OCI-LY3 (cell line): ENCODE data around the gene GNAI3.

ENCODE experiments used
- H2AFZ ChIP-seq: fragments of 200-600, 300-600 bp; shearing (Covaris generic); 2 replicates; pipeline ENCODE4 v1.6.0; 2014; ENCODE audit warnings: antibody characterized with exemption, low read depth, low read length
- H3K27ac ChIP-seq: fragments of 200-600, 300-600 bp; sonication (generic); 2 replicates; pipeline ENCODE4 v1.5.1; 2014; ENCODE audit warnings: mild to moderate bottlenecking, low read length, moderate library complexity, mixed read lengths
- H3K27me3 ChIP-seq: fragments of 200-600, 300-600 bp; sonication (generic); 2 replicates; pipeline ENCODE4 v1.6.1; 2014; ENCODE audit warnings: low read depth, low read length, mixed read lengths
- H3K36me3 ChIP-seq: fragments of 200-600, 300-600 bp; sonication (generic); replicated peaks from 2 replicates; pipeline ENCODE3; 2014; ENCODE audit warnings: low read depth, low read length, mixed read lengths
- H3K4me1 ChIP-seq: fragments of 300-600, 200-600 bp; sonication (generic); 2 replicates; pipeline ENCODE4 v1.6.1; 2014; ENCODE audit warnings: low read length, mixed read lengths
- H3K4me2 ChIP-seq: fragments of 200-600, 300-600 bp; sonication (generic); 2 replicates; pipeline ENCODE4 v1.6.1; 2014; ENCODE audit warnings: low read length, mixed read lengths
- H3K4me3 ChIP-seq: fragments of 300-600, 200-600 bp; sonication (generic); 2 replicates; pipeline ENCODE4 v1.5.1; 2014; ENCODE audit warnings: antibody characterized with exemption, mild to moderate bottlenecking, low read length, moderate library complexity
- H3K79me2 ChIP-seq: fragments of 300-600, 200-600 bp; shearing (Covaris generic); 2 replicates; pipeline ENCODE4 v1.6.1; 2014; ENCODE audit warnings: mild to moderate bottlenecking, low read length, mixed read lengths
- H3K9ac ChIP-seq: fragments of 300-600, 200-600 bp; shearing (Covaris generic); 2 replicates; pipeline ENCODE4 v1.6.0; 2014; ENCODE audit warnings: mild to moderate bottlenecking, low read length, moderate library complexity
- H3K9me3 ChIP-seq: fragments of 200-600, 300-600 bp; shearing (Covaris generic); 2 replicates; pipeline ENCODE4 v1.6.1; 2014; ENCODE audit warnings: low read length, mixed read lengths; ENCODE audit not compliant: insufficient read depth
- H4K20me1 ChIP-seq: fragments of 200-600, 300-600 bp; sonication (generic); 2 replicates; pipeline ENCODE4 v1.6.1; 2016; ENCODE audit warnings: low read length, mixed read lengths; ENCODE audit not compliant: insufficient read depth
- EZH2phosphoT487 ChIP-seq: fragments of 200-600 bp; shearing (Covaris generic); IDR thresholded peaks from 2 replicates; pipeline ENCODE4 v1.6.1; 2018; ENCODE audit warnings: antibody characterized with exemption, mixed run types, low read depth
- TF ChIP-seq, protein P1 (sequence below): fragments of 200-600, 300-600 bp; sonication (generic); IDR thresholded peaks from 2 replicates; pipeline ENCODE4 v1.5.1; 2014; ENCODE audit warnings: antibody characterized with exemption, low read length, low read depth

GNAI3 gene

DNA sequence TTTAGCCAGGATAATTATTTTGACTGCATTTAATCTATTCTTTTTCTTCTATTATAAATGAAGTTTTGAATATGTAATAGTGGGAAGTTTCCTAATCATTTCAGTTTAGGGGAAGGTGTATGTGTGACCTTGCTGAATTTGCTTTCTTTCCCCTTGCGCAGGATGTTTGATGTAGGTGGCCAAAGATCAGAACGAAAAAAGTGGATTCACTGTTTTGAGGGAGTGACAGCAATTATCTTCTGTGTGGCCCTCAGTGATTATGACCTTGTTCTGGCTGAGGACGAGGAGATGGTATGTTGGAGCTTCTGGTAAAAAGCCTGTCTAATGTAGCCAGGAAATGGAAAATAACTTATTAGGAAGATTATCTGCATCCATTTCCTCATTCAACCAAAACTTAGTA lies 37.6 kb downstream of the GNAI3 start:
- Histone ChIP-seq H3K9ac (no peak overlapping the region), H3K79me2 (no peaks in the 10 kb centered on the region), H3K4me2 (no peak overlapping the region), H3K9me3 (no peaks in the 10 kb centered on the region), H3K4me3 (no peak overlapping the region), H3K4me1 (no peaks in the 10 kb centered on the region), H4K20me1 (no peaks in the 10 kb centered on the region), H3K36me3 (peaks cover 30% of the 10 kb centered on the region), H3K27ac (no peak overlapping the region), H3K27me3 (no peaks in the 10 kb centered on the region), H2AFZ (no peak overlapping the region)
- TF ChIP-seq, protein P1, sequence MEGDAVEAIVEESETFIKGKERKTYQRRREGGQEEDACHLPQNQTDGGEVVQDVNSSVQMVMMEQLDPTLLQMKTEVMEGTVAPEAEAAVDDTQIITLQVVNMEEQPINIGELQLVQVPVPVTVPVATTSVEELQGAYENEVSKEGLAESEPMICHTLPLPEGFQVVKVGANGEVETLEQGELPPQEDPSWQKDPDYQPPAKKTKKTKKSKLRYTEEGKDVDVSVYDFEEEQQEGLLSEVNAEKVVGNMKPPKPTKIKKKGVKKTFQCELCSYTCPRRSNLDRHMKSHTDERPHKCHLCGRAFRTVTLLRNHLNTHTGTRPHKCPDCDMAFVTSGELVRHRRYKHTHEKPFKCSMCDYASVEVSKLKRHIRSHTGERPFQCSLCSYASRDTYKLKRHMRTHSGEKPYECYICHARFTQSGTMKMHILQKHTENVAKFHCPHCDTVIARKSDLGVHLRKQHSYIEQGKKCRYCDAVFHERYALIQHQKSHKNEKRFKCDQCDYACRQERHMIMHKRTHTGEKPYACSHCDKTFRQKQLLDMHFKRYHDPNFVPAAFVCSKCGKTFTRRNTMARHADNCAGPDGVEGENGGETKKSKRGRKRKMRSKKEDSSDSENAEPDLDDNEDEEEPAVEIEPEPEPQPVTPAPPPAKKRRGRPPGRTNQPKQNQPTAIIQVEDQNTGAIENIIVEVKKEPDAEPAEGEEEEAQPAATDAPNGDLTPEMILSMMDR, result no peak
- TF ChIP-seq EZH2phosphoT487, result no peak

DNA sequence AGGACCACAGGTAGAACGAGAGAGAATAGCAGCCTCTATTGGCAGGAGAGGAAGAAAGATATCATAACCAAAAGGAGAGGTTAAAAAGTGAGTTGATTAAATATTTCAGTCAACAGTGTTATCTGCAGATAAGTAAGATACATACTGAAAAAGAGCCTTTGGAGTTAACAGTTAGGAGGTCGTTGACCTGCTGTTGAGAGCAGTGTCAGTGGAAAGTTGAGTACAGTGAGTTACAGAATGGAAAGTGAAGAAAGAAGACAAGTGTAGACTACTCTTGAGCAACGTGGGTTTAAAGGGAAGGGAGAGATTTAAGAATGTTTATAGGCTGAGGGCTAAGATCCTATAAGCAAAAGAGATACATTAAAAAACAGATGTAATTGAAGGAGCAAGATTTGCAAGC lies 40.8 kb downstream of the GNAI3 start:
- Histone ChIP-seq H2AFZ (no peak overlapping the region), H3K36me3 (peaks cover 25% of the 10 kb centered on the region), H4K20me1 (no peaks in the 10 kb centered on the region), H3K27me3 (no peaks in the 10 kb centered on the region), H3K9me3 (no peaks in the 10 kb centered on the region), H3K4me2 (no peak overlapping the region), H3K79me2 (no peaks in the 10 kb centered on the region), H3K9ac (no peak overlapping the region), H3K4me3 (no peak overlapping the region), H3K27ac (no peak overlapping the region), H3K4me1 (no peaks in the 10 kb centered on the region)
- TF ChIP-seq, protein P1, result no peak
- no peak for TF ChIP-seq EZH2phosphoT487

DNA sequence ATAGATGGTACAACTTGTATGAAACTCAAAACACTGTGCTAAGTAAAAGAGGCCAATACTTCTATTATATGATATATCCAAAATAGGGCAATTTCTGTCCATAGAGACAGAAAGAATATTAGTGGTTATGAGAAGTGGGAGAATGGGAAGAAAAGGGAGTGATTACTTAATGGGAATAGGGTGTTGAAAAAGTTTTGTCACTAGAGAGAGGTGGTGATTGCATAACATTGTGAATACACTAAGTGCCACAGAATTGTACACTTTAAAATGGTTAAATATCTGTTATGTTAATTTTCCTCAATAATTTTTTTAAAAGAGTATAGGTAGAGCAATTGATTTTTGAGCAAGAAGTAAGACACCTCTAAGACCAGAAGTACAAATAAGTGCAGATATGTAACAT lies 41.3 kb downstream of the GNAI3 start:
- Histone ChIP-seq H3K9me3 (no peaks in the 10 kb centered on the region), H3K4me3 (no peak overlapping the region), H3K9ac (no peak overlapping the region), H3K79me2 (no peaks in the 10 kb centered on the region), H2AFZ (no peak overlapping the region), H4K20me1 (no peaks in the 10 kb centered on the region), H3K27ac (no peak overlapping the region), H3K4me2 (no peak overlapping the region), H3K36me3 (peaks cover 22% of the 10 kb centered on the region), H3K27me3 (no peaks in the 10 kb centered on the region), H3K4me1 (no peaks in the 10 kb centered on the region)
- TF ChIP-seq EZH2phosphoT487, result no peak
- TF ChIP-seq, protein P1, result no peak

DNA sequence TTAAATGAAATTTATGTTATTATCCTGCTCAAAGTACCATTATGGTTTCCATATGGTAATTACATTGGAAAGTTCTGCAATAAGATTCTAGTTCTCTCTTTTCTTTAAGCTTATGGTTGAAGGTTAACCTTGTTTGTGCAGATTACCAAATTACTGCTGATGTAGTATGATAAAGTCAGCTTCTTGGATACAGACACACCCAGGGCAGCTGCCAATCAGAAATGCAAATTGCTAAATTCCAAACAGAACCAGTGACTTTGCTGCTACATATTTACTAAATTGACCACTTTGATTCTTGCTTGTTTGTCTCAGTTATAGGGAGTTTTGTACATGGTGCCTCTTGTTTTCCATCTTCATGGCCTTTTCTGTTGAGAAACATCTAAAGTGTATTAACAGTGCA lies 44.5 kb downstream of the GNAI3 start:
- Histone ChIP-seq H3K9ac (no peak overlapping the region), H2AFZ (no peak overlapping the region), H3K27me3 (no peaks in the 10 kb centered on the region), H4K20me1 (no peaks in the 10 kb centered on the region), H3K9me3 (no peaks in the 10 kb centered on the region), H3K4me2 (no peak overlapping the region), H3K79me2 (no peaks in the 10 kb centered on the region), H3K36me3 (peaks cover 13% of the 10 kb centered on the region), H3K27ac (no peak overlapping the region), H3K4me3 (no peak overlapping the region), H3K4me1 (no peaks in the 10 kb centered on the region)
- TF ChIP-seq, protein P1, result no peak
- no peak for TF ChIP-seq EZH2phosphoT487
